ENCODE results near the gene SH2D7. TPM values are rescaled to one million over a fixed set of nuclear protein-coding genes. Genes with fewer than 3 reads are reported as not detected.

Gene SH2D7
- total and polyA plus RNA-seq, 2 donors (not counting 1 experiment from before 2014, with no cell fraction given) = not detected

- Mint-ChIP-seq H3K4me1 (peaks cover 71% of the 10 kb centered on the region), H3K4me3 (no peak overlapping the region), H3K27me3 (no peaks in the 10 kb centered on the region), H3K9me3 (ENCODE audit: insufficient read depth) (no peaks in the 10 kb centered on the region), H3K27ac (peak overlapping the region; percentile 57)
- no peak for ATAC-seq (ENCODE audit: low read depth)
- no peak for DNase-seq
- Histone ChIP-seq H4K20me1 (ENCODE audit: control insufficient read depth, insufficient read depth, low read length, poor library complexity, severe bottlenecking) (no peaks in the 10 kb centered on the region), H3K9ac (ENCODE audit: low read length) (no peak overlapping the region), H3K4me2 (replicated peaks; ENCODE audit: low read depth, low read length, poor library complexity, severe bottlenecking) (peak overlapping the region; percentile 10), H3K27ac (ENCODE audit: low read length in 2 of 2) (peak overlapping the region in 1 of 2 donors; percentile 6), H2AFZ (ENCODE audit: insufficient read depth, low read depth, low read length, poor library complexity, severe bottlenecking) (no peak overlapping the region), H3K4me3 (ENCODE audit: control extremely low read depth in 1 of 5, extremely low read depth in 1 of 5, insufficient read depth in 1 of 5, low read depth in 2 of 5, low read length in 4 of 5) (no peak overlapping the region), H3K79me2 (ENCODE audit: control insufficient read depth, insufficient read depth, low read length) (peaks cover 73% of the 10 kb centered on the region), H3K27me3 (replicated peaks in 1 of 4; ENCODE audit: control extremely low read depth in 1 of 4, control insufficient read depth in 3 of 4, insufficient read depth in 4 of 4, low read length in 3 of 4) (no peaks in the 10 kb centered on the region), H3K4me1 (ENCODE audit: control insufficient read depth in 2 of 2, insufficient read depth in 2 of 2, low read length in 2 of 2) (peaks cover 44 to 45% of the 10 kb centered on the region in 2 donors), H3K9me3 (ENCODE audit: control extremely low read depth in 1 of 3, control insufficient read depth in 2 of 3, insufficient read depth in 1 of 3, low read length in 2 of 3) (no peaks in the 10 kb centered on the region), H3K36me3 (replicated peaks in 1 of 2; ENCODE audit: control extremely low read depth in 1 of 2, control insufficient read depth in 1 of 2, extremely low read depth in 1 of 2, insufficient read depth in 2 of 2, low read length in 1 of 2) (no peaks in the 10 kb centered on the region)
- ChIA-PET POLR2A (no interaction called here), CTCF (interaction anchor here (1.1 to 2.8 kb wide), 8 partner anchors 8 to 92 kb away, joined by 3 to 13 read pairs (median 4); no protein-coding TSS in a partner anchor)
- 14% methylated on average over 1 of the region's 3 CpGs for WGBS (ENCODE audit: insufficient coverage)
- no peak for TF ChIP-seq CTCF (IDR thresholded peaks at IDR 0.05)
- TF ChIP-seq EZH2 (IDR thresholded peaks at IDR 0.05; ENCODE audit: borderline replicate concordance, insufficient read depth, low read depth, low read length, poor library complexity, severe bottlenecking) = no peak
- intact Hi-C loops (cut with micrococcal nuclease) = loop anchor here (2.0 to 5.0 kb wide), 2 partner anchors 17 to 36 kb away; no protein-coding TSS in a partner anchor
Measured at GRCh38 chr15:78051596-78051995, 40.8 kb upstream of the SH2D7 start.

- H3K27me3 Mint-ChIP-seq = no peaks in the 10 kb centered on the region
- DNase-seq = no peak
- Histone ChIP-seq H4K20me1 (ENCODE audit: control insufficient read depth, insufficient read depth, low read length, poor library complexity, severe bottlenecking) (no peaks in the 10 kb centered on the region), H3K9ac (ENCODE audit: low read length) (no peak overlapping the region), H3K4me3 (ENCODE audit: control extremely low read depth in 1 of 5, extremely low read depth in 1 of 5, insufficient read depth in 1 of 5, low read depth in 2 of 5, low read length in 4 of 5) (no peak overlapping the region), H3K36me3 (replicated peaks in 1 of 2; ENCODE audit: control extremely low read depth in 1 of 2, control insufficient read depth in 1 of 2, extremely low read depth in 1 of 2, insufficient read depth in 2 of 2, low read length in 1 of 2) (no peaks in the 10 kb centered on the region), H3K4me1 (ENCODE audit: control insufficient read depth in 2 of 2, insufficient read depth in 2 of 2, low read length in 2 of 2) (peaks cover 48 to 49% of the 10 kb centered on the region in 2 donors), H3K9me3 (ENCODE audit: control extremely low read depth in 1 of 3, control insufficient read depth in 2 of 3, insufficient read depth in 1 of 3, low read length in 2 of 3) (no peaks in the 10 kb centered on the region), H3K4me2 (replicated peaks; ENCODE audit: low read depth, low read length, poor library complexity, severe bottlenecking) (peak overlapping the region; percentile 10), H2AFZ (ENCODE audit: insufficient read depth, low read depth, low read length, poor library complexity, severe bottlenecking) (no peak overlapping the region), H3K27me3 (replicated peaks in 1 of 4; ENCODE audit: control extremely low read depth in 1 of 4, control insufficient read depth in 3 of 4, insufficient read depth in 4 of 4, low read length in 3 of 4) (no peaks in the 10 kb centered on the region), H3K27ac (ENCODE audit: low read length in 2 of 2) (no peak overlapping the region), H3K79me2 (ENCODE audit: control insufficient read depth, insufficient read depth, low read length) (peaks cover 68% of the 10 kb centered on the region)
- intact Hi-C loops (cut with micrococcal nuclease) = loop anchor here (5.0 kb wide), 1 partner anchor 35 kb away; no protein-coding TSS in a partner anchor
- H3K4me1 Mint-ChIP-seq = peaks cover 72% of the 10 kb centered on the region
- no peak for ATAC-seq (ENCODE audit: low read depth)
- ChIA-PET POLR2A (no interaction called here), CTCF (interaction anchor here (1.5 to 2.8 kb wide), 4 partner anchors 17 to 93 kb away, joined by 3 to 13 read pairs (median 6); no protein-coding TSS in a partner anchor)
- no peak for TF ChIP-seq CTCF (IDR thresholded peaks at IDR 0.05)
- no peak for TF ChIP-seq EZH2 (IDR thresholded peaks at IDR 0.05; ENCODE audit: borderline replicate concordance, insufficient read depth, low read depth, low read length, poor library complexity, severe bottlenecking)
- peak overlapping the region; percentile 57 for H3K27ac Mint-ChIP-seq
- peak overlapping the region; percentile 10 for H3K4me3 Mint-ChIP-seq
- H3K9me3 Mint-ChIP-seq (ENCODE audit: insufficient read depth) = no peaks in the 10 kb centered on the region
Measured at GRCh38 chr15:78052001-78052401, 40.4 kb upstream of the SH2D7 start.

All from B cell (primary cell).